Stomach smooth muscle (tissue), 2 donors: ENCODE measurements around the gene PACSIN2.
"Not testable (repeated sequence)": the region's sequence is repeated elsewhere in the genome, so short reads cannot be mapped to it uniquely, and the experiment has no call there.

ENCODE experiments used
- H3K27ac ChIP-seq: one replicate; pipeline ENCODE4 v1.7.0; 2013; ENCODE audit warnings: mild to moderate bottlenecking, low read length, inconsistent platforms
- H3K27me3 ChIP-seq, 2 donors: one replicate each; pipeline ENCODE4 v1.7.0; 2013; ENCODE audit warnings: low read length in 2 of 2; ENCODE audit not compliant: insufficient read depth in 2 of 2, control insufficient read depth in 1 of 2
- H3K36me3 ChIP-seq, 2 donors: one replicate each; pipeline ENCODE4 v1.7.0; 2013; ENCODE audit warnings: low read length in 2 of 2; ENCODE audit not compliant: control insufficient read depth in 2 of 2, insufficient read depth in 2 of 2
- H3K4me1 ChIP-seq: one replicate; pipeline ENCODE4 v1.7.0; 2013; ENCODE audit warnings: low read length; ENCODE audit not compliant: control insufficient read depth, insufficient read depth
- H3K4me3 ChIP-seq, 2 donors: one replicate each; pipeline ENCODE4 v1.7.0; 2013; ENCODE audit warnings: low read length in 2 of 2
- H3K9ac ChIP-seq, 2 donors: one replicate each; pipeline ENCODE4 v1.7.0; 2013; ENCODE audit warnings: low read length in 2 of 2, mild to moderate bottlenecking in 1 of 2
- H3K9me3 ChIP-seq, 2 donors: one replicate each; pipeline ENCODE4 v1.7.0; 2013; ENCODE audit warnings: low read length in 2 of 2; ENCODE audit not compliant: control insufficient read depth in 2 of 2
- donor health status: healthy.
- donor health status: Pancreatic carcinoma.

PACSIN2 gene

DNA sequence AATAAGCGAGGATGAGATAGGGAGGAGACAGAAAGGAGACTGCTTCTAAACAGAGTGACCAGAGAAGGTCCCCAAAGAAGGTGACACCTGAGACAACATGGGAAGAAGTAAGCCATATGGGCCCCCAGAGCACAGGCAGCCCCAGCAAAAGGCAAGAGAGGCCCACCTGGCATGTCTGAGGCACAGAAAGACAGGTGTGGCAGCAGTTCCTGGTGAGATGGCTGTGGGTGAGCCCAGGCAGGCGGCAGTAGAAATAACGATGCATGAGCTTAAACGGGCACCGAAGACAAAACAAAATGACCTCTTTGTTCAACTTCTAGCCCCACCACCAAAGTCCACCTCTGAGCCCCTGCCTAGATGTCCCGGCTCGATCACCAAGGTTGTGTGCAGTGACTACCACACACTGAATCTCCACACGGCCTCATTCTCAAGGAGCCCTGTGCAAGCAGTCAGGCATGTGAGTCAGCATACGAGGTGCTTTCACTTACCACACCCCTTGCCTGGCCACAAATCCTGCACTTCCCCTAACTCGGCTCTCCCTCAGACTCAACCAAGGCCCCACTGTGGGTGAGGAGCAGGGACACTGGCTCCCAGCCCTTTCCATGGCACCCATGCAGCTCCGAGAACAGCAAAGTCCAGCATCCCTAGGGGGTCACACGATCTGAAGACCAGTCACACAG, 77.6 kb downstream of the PACSIN2 start:
- Histone ChIP-seq H3K4me3 (peak overlapping the region in 1 of 2 donors; percentile 47), H3K27me3 (no peaks in the 10 kb centered on the region), H3K9ac (peak overlapping the region; percentile 36 to 38), H3K27ac (peak overlapping the region; percentile 73), H3K36me3 (no peaks in the 10 kb centered on the region), H3K9me3 (no peaks in the 10 kb centered on the region), H3K4me1 (peaks cover 74% of the 10 kb centered on the region)

DNA sequence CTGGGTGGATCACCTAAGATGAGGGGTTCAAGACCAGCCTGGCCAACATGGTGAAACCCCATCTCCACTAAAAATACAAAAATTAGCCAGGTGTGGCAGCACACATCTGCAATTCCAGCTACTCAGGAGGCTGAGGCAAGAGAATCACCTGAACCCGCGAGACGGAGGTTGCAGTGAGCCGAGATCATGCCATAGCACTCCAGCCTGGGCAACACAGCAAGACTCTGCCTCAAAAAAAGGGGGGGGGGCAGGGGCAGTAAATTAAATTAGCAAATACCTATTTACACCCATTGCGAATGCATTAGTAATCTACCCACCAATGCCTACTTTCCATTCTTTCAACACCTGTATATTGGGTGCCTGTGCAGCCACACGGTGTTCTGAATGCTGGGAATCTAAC, 78.3 kb downstream of the PACSIN2 start:
- peak overlapping the region in 1 of 2 donors; percentile 36 for H3K9ac ChIP-seq
- not testable (repeated sequence) for H3K36me3 ChIP-seq, H3K4me3 ChIP-seq, H3K9me3 ChIP-seq, H3K27me3 ChIP-seq
- peak overlapping the region; percentile 95 for H3K27ac ChIP-seq
- H3K4me1 ChIP-seq, result peaks cover 79% of the 10 kb centered on the region

DNA sequence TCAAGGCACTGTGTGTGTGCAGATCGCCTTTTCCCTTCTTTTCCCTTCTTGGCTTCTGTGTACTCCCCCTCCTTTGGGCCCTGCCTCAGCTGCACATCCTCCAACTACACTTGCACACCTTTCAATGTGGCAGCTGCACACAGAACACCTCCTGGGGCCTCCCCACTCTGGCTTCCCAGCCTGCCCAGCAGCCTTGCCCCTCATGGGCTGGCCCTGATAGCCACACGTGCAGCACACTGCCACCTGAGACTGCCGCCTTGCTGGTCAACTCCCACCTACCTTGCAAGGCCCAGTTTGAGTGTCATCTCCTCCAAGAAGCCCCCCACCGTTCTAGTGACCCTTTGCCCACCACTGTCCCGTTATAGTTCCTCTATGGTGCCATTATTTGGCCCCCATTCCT, 80.6 kb downstream of the PACSIN2 start:
- peaks cover 88% of the 10 kb centered on the region for H3K4me1 ChIP-seq
- H3K27ac ChIP-seq, result peak overlapping the region; percentile 95
- H3K9me3 ChIP-seq, result no peaks in the 10 kb centered on the region
- H3K27me3 ChIP-seq, result no peaks in the 10 kb centered on the region
- no peaks in the 10 kb centered on the region for H3K36me3 ChIP-seq
- peak overlapping the region; percentile 32 to 40 for H3K4me3 ChIP-seq
- peak overlapping the region; percentile 52 to 64 for H3K9ac ChIP-seq

DNA sequence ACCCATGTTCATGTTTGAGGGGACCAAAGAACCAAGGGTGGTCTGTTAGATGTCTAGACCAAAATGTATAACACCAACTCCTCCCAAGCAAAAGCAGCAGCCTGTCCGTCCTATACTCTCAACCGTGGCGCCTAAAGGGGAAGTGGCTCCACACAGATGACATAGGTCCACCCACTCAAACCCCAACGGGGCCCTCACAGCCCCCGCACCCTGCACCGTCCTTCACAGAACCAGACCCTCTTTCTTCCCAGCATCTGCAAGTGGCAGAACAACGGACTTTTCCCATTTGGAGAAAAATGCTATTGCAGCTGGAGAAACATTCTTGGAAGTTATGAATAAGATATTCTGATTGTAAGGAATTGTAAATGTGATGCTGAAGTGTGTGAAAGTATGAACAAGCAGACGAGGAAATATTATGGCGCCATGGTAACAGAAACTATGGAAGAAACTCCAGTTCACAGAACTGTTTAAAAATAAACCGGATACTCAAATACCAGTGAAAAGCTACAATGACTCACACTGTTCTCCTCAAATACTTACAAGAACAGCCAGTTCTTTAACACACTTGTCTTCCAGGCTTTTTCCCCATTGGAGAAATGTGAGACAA, 81.4 kb downstream of the PACSIN2 start:
- peak overlapping the region; percentile 15 to 63 for H3K4me3 ChIP-seq
- no peaks in the 10 kb centered on the region for H3K9me3 ChIP-seq
- H3K36me3 ChIP-seq, result no peaks in the 10 kb centered on the region
- H3K27ac ChIP-seq, result peak overlapping the region; percentile 95
- H3K4me1 ChIP-seq, result peaks cover 87% of the 10 kb centered on the region
- H3K27me3 ChIP-seq, result no peaks in the 10 kb centered on the region
- peak overlapping the region; percentile 64 to 69 for H3K9ac ChIP-seq

DNA sequence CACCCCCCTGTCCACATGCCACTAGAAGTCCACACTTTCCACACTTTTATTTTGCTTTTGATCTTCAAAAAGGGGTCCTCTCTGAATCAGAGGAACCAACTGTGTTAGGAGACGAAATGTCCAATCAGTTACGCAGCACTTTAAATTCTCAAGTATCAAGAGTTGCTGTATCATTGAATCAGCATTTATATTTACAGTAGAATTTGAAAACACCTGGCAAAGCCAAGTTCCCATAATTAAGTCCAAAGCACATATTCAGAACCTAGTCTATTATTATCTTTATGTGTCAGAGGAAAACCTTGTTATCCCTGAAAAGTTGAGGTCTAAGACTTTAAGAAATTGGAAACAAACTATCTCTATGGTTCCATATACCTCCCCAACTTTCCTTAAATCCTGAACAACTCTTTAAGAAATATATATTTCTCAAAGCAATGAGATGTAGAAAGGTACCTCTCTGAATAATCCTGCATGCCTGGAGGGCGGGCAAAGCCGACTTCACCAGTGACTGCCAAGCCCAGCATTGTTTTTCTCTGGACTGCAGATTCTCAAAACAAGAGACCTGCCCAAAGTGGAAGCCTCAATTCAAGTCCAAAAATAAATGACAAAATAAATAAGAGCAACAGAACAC, 82.0 kb downstream of the PACSIN2 start:
- H3K27me3 ChIP-seq, result no peaks in the 10 kb centered on the region
- peak overlapping the region; percentile 15 to 63 for H3K4me3 ChIP-seq
- no peaks in the 10 kb centered on the region for H3K9me3 ChIP-seq
- peak overlapping the region; percentile 56 to 69 for H3K9ac ChIP-seq
- H3K27ac ChIP-seq, result peak overlapping the region; percentile 95
- no peaks in the 10 kb centered on the region for H3K36me3 ChIP-seq
- H3K4me1 ChIP-seq, result peaks cover 84% of the 10 kb centered on the region

DNA sequence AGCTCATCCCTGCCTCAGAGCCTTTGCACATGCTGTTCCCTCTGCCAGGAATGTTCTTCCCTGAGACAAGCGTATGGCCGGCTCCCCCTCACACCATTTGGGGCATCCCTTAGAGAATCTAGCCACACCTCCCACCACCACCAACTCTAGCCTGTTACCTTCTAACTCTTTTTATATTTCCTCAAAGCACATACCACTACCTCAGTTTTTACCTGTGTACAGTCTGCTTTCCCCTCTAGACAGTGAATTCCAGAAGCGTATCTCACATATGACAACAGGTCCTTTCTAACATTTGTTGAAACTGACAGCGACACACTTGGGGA, 82.8 kb downstream of the PACSIN2 start:
- no peaks in the 10 kb centered on the region for H3K9me3 ChIP-seq
- no peaks in the 10 kb centered on the region for H3K36me3 ChIP-seq
- H3K9ac ChIP-seq, result no peak overlapping the region
- H3K4me1 ChIP-seq, result peaks cover 82% of the 10 kb centered on the region
- no peak overlapping the region for H3K4me3 ChIP-seq
- no peaks in the 10 kb centered on the region for H3K27me3 ChIP-seq
- peak overlapping the region; percentile 95 for H3K27ac ChIP-seq

DNA sequence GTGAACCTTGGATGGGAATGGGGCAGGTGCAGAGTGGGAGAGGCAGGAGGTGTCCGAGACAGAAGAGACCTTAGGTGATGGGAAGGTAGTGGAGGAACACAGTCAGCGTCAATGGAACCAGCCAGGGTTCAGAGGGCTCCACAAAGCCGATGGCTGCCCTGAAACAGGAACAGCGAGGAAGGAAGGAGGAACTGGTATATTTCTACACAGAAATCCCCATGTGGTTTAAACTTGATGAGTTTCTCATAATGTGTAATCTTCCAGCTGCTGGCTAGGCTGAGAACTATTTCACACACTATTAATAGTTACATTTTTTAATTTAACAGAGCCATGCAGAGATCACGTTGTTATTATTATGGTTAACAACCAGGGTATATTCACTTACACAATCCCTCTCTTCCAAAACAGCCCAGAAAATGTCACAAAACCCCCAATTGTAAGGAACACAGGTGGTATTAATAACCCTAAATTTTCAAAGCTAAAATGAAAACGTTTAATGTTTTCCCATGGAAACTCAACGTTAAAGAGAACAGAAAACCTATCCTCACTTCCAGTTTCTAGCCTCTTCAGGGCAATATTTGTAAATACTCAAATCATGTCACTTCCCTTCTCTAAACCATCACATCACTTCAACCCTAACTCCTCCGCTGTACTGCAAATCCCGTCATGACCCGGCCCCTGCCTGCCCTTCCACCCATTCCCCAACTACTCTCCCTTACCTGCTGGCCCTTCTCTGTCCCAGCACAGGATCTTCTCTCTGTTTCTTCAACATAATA, 83.3 kb downstream of the PACSIN2 start:
- Histone ChIP-seq H3K9me3 (no peaks in the 10 kb centered on the region), H3K27me3 (no peaks in the 10 kb centered on the region), H3K4me3 (peak overlapping the region; percentile 37 to 54), H3K27ac (peak overlapping the region; percentile 95), H3K36me3 (no peaks in the 10 kb centered on the region), H3K4me1 (peaks cover 82% of the 10 kb centered on the region), H3K9ac (peak overlapping the region; percentile 47 to 51)

DNA sequence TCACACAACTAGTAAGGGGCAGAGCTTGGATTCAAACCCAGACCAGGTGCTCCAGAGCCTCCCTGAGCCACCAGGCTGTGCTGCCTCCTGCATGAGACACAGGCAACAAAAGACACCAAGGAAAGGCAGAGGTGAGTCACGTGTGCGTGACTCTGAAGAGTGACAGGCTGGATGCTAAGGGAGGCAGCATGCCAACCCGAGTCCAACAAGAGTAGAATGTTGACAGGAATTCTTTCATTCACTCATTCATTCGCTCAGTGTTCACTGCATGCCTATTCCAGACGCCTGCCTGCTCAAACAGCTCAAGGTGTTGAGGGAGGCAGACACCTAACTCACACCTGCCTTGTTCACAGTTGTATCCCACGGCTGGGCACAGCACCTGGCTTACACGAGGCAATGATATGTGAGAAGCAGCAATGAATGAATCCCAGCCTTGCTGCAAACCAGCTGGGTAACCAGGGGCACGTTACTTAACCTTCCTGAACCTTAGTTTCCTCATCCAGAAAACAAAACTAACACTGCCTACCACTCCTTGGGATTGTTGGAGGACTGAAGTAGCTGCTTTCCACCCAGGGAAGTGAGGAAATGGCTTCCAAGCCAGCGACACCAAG, 84.0 kb downstream of the PACSIN2 start:
- Histone ChIP-seq H3K27me3 (no peaks in the 10 kb centered on the region), H3K27ac (peak overlapping the region; percentile 95), H3K4me1 (peaks cover 85% of the 10 kb centered on the region), H3K4me3 (peak overlapping the region; percentile 37 to 54), H3K9ac (peak overlapping the region; percentile 47 to 51), H3K36me3 (no peaks in the 10 kb centered on the region), H3K9me3 (no peaks in the 10 kb centered on the region)

DNA sequence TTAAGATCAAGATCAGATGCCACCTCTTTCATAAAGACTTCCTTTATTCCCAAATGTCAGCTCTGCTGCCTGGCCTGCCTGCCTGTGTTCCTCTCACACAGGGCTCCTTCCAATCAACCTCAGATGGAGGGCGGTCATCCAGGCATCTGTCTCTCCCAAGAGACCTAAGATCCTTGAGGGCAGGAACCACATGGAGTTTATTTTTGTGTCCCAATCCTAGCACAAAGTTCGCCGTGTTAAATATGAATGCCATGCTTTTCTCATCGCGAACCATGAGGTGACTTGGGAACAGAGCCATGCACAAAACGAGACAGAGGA, 85.2 kb downstream of the PACSIN2 start:
- H3K9me3 ChIP-seq, result no peaks in the 10 kb centered on the region
- H3K27me3 ChIP-seq, result no peaks in the 10 kb centered on the region
- H3K27ac ChIP-seq, result peak overlapping the region; percentile 95
- H3K9ac ChIP-seq, result peak overlapping the region in 1 of 2 donors; percentile 21
- H3K4me1 ChIP-seq, result peaks cover 82% of the 10 kb centered on the region
- H3K4me3 ChIP-seq, result no peak overlapping the region
- no peaks in the 10 kb centered on the region for H3K36me3 ChIP-seq

DNA sequence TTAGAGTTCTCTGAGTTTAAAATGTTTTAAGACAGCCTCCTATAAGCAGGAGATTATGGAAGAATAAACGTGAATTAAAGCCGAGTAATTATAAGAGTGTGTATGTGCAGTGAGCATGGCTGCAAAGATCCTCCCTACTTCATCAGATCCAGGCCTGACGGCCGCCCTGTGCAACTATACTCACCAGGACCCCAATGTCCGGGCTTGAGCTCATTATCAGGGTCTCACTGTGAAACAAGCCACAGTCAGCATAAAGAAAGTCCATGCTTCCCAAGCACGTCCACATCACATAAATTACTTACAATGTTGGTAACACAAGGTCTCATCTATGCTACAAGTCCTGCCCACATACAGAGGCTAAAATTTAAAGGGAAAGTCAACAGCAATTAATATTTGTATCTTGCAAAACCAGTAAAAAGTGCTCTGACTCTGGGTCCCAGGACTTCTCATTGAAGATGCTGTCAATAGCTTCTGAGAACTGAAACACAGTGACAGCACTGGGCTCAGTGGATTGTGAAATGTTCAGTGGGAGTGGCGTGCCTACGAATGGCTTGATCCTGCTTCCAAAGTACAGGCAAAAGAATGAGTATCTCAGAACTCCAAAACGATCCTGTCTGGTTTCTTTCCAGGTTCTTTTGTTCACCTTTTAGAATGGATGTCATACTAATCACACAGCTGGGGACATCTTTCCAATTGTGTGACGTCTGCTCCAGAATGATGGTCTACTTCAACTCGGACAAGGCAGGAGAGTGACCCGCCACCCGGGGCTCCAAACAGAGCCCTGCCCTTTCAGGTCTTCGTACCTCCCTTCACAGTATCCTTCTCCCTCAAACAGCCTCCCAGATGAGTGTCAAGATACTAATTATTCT, 85.7 kb downstream of the PACSIN2 start:
- no peaks in the 10 kb centered on the region for H3K9me3 ChIP-seq
- no peaks in the 10 kb centered on the region for H3K36me3 ChIP-seq
- no peaks in the 10 kb centered on the region for H3K27me3 ChIP-seq
- no peak overlapping the region for H3K4me3 ChIP-seq
- peak overlapping the region in 1 of 2 donors; percentile 1 for H3K9ac ChIP-seq
- H3K4me1 ChIP-seq, result peaks cover 76% of the 10 kb centered on the region
- H3K27ac ChIP-seq, result peak overlapping the region; percentile 95
